Erythroblast (primary cell): ENCODE measurements around the gene OPHN1.
"Not testable (repeated sequence)": the region's sequence is repeated elsewhere in the genome, so short reads cannot be mapped to it uniquely, and the experiment has no call there.

Experiments used
- DNase-seq, 2 experiments: peaks; one replicate each; lab custom pipeline; 2025; lab: John Stamatoyannopoulos, UW
- GATA1 ChIP-seq: IDR thresholded peaks from 2 replicates; pipeline ENCODE4 v1.6.1; 2011; ENCODE audit warnings: low read depth, mild to moderate bottlenecking, control low read depth, low read length, moderate library complexity
- POLR2A ChIP-seq: IDR thresholded peaks from 2 replicates; pipeline ENCODE4 v1.6.1; 2011; ENCODE audit warnings: mild to moderate bottlenecking, low read length

OPHN1 gene

GRCh38 chrX:68365341-68365740 is 68.0 kb downstream of the OPHN1 start:
- no peak for DNase-seq

DNA sequence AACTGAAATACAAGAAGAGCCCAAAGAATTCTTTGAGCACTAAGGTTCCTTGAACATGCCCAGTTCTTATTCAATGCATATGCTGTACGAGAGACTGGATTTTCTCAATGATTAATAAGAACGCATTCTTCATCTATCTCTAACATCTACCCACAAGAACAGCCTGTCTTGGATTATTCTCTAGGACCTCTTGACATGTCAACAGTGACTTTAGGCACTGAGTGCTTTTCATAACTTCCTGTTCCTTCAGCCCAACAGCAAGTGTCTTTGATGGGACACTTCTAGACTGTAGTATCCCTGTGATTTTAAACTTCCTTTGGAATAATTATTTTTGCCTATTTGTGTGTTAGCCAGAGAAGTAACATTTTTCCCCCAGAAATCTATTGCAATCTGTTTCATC is 69.3 kb downstream of the OPHN1 start:
- no peak for DNase-seq

More at GRCh38 chrX:68365341-68365740, 68.0 kb downstream of the OPHN1 start:
- TF ChIP-seq GATA1 (no peak), POLR2A (no peak)

GRCh38 chrX:68358679-68359078 is 74.6 kb downstream of the OPHN1 start:
- no peak for DNase-seq
- TF ChIP-seq GATA1 (no peak), POLR2A (no peak)

More for the DNA sequence above, 69.3 kb downstream of the OPHN1 start:
- TF ChIP-seq POLR2A = no peak
- TF ChIP-seq GATA1 = no peak

GRCh38 chrX:68355629-68355920 is 77.7 kb downstream of the OPHN1 start:
- no peak for DNase-seq

DNA sequence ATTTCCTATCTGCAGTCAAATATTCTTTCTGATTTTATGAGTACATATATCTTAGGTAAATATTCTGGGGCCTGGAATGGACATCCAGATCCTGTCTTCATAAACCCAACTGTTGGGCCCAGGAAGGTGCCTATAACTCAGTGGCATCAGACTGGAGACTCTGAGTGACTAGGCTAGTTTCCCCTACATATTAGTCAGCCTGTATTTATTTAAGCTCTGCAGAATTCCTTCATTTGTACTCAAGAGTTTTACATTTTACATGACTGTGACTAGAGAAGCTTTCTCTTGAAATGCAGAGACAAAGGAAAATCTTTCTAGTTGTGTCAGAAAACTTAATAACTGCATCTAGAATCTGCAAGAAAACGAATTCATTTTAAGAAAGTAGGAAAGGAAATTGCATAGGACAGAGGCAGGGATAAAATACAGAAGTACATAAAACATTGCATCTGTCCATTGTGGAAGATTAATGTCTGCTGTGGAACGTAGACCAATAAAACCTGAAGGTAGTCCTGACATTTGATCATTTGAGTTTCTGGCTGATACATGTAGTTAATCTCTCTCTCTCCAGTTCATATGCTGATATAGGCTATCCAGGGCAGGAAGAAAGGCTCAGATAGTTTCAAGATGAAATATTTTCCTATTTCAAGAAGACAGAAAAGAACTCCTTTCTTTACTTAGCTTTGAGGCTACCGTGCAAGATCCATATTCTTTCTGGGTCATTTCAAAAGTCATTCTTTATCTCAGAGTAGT is 78.2 kb downstream of the OPHN1 start:
- TF ChIP-seq GATA1 = no peak

More at GRCh38 chrX:68355629-68355920, 77.7 kb downstream of the OPHN1 start:
- TF ChIP-seq POLR2A (no peak), GATA1 (no peak)

DNA sequence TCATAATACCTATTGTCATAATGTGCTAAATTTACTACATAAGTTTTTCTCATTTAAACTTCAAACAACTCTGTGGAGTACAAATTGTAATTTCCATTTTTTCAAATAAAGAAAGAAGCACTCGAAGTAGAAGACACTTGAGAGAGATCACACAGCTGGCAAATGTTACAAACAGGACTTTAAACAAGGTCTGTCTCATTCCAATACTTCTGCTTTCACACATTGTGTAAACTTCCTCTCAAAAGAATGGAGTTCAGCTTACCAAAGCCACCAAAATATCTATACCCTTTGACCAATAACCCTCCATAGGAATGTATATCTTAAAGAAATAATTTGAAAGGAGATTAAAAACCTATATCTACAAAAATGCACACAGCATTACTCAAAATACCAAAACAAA is 88.3 kb downstream of the OPHN1 start:
- DNase-seq = no peak
- TF ChIP-seq GATA1 = no peak
- TF ChIP-seq POLR2A = no peak

More for the DNA sequence above, 78.2 kb downstream of the OPHN1 start:
- no peak for DNase-seq

GRCh38 chrX:68343551-68343950 is 89.7 kb downstream of the OPHN1 start:
- TF ChIP-seq POLR2A (no peak), GATA1 (no peak)
- no peak for DNase-seq

GRCh38 chrX:68332201-68332731 is 101.0 kb downstream of the OPHN1 start:
- TF ChIP-seq POLR2A = no peak
- TF ChIP-seq GATA1 = no peak

GRCh38 chrX:68326841-68327240 is 106.5 kb downstream of the OPHN1 start:
- not testable (repeated sequence) for DNase-seq

More at GRCh38 chrX:68332201-68332731, 101.0 kb downstream of the OPHN1 start:
- no peak for DNase-seq

DNA sequence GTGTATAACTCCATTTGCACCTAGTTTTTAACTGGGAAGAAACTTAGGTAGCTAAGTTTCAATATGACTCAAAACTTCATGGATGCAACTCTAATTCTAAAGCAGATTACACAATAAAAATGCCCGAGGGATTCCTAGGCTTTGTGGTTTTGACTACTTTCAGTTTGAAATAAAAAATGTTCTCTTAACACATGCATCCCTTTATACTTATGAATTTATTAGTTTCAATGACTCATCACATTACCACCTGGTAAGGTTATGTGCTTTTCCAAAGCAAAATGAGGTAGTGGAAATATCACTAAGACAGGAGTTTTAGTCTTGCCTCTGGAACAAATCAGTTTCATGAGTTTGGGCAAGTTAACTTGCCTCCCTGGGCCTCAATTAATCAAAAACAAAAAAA is 125.5 kb downstream of the OPHN1 start:
- TF ChIP-seq GATA1 = no peak
- TF ChIP-seq POLR2A = no peak
- no peak for DNase-seq

- no peak for DNase-seq
- no peak for TF ChIP-seq POLR2A
- no peak for TF ChIP-seq GATA1
These were observed 128.7 kb downstream of the OPHN1 start for GRCh38 chrX:68304602-68305001.

- no peak for DNase-seq
- no peak for TF ChIP-seq POLR2A
- TF ChIP-seq GATA1 = no peak
These were observed 133.4 kb downstream of the OPHN1 start for GRCh38 chrX:68299898-68300297.

DNA sequence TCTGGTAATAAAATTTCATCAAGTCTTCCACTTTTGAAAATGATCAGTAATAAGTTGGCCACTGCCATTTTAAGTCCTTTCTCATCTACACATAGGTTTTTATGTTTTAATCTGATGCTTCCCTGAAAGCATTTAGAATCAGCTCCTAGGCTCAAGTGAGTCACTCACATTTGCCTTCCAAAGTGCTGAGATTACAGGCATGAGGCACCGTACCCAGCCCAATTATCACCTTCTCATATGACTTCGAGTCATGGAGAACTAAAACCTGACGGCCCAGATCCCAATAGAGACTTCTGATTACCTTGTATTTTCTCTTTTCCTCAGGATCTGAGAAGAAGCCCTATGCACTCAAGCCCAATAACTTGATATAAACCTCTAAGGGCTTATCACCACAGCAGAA is 140.8 kb downstream of the OPHN1 start:
- TF ChIP-seq POLR2A = no peak
- TF ChIP-seq GATA1 = no peak
- no peak for DNase-seq

DNA sequence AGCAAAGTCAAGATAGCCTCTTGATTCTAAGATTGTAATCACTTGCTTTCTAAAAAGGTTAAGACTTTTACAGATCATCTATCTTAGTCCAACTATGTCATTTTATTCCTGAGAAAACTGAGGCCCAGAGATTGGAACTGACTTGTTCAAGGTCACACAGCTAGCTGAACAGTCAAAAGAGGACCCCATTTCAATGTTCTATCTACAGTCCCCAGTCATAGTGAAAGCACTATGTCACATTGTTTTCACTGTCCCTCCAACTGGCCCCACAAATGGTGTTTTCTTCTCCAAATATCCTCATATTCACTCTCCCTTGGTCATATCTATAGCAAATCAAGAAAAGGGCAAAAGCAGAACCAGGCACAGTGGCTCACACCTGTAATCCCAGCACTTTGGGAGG is 145.2 kb downstream of the OPHN1 start:
- TF ChIP-seq GATA1 = no peak
- no peak for TF ChIP-seq POLR2A
- no peak for DNase-seq

DNA sequence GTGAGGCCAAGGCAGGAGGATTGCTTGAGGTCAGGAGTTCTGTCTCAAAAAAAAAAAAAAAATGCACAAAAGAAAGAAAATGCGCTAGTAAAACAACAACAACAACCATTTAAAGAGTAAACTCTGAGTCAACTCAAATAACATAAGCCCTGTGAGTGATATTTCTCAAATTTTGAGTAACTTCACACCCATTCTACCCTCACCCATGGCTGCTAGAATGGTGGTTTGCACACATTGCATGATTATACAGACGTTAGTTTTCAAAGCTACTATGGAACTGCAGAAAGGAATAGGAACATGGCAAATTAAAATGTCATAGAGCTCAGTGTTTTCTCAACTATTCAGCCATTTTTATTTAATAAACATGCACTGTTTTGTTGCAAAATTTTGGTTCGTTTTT is 145.9 kb downstream of the OPHN1 start:
- TF ChIP-seq POLR2A = no peak
- TF ChIP-seq GATA1 = no peak

DNA sequence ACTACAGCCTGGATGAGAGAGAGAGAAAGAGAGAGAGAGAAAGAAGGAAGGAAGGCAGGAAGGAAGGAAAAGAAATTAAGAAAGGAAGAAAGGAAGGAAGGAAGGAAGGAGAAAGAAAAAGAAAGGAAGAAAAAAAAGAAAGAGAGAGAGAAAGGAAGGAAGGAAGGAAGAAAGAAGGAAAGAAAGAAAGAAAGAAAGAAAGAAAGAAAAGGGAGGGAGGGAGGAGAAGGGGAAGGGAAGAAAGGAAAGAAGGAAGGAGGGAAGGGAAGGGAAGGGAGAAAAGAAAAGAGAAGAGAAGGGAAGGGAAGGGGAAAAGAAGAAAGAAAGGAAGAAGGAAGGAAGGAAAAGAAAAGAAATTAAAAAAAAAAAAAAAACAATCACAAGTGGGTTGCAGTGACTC is 146.3 kb downstream of the OPHN1 start:
- no peak for DNase-seq
- TF ChIP-seq GATA1 (no peak), POLR2A (no peak)

More for the DNA sequence above, 145.9 kb downstream of the OPHN1 start:
- DNase-seq = no peak
